HG03469 (cell line): ENCODE measurements around the gene FYB2.
A peak's percentile ranks its signal among the peaks of the same experiment; 100 is the strongest.
"Not testable (repeated sequence)": the region's sequence is repeated elsewhere in the genome, so short reads cannot be mapped to it uniquely, and the experiment has no call there.

Experiments used
- ATAC-seq: cut with Tn5 transposase; IDR thresholded peaks from one replicate; pipeline ENCODE4 v1.9.1; 2021; ENCODE audit warnings: mild to moderate bottlenecking, moderate library complexity, moderate number of reproducible peaks; ENCODE audit not compliant: unreplicated experiment

FYB2 gene

GRCh38 chr1:56797065-56797685, 22.0 kb downstream of the FYB2 start:
- no peak for ATAC-seq

GRCh38 chr1:56795870-56796269, 23.3 kb downstream of the FYB2 start:
- ATAC-seq, result no peak

- no peak for ATAC-seq
Measured at GRCh38 chr1:56790036-56790435, 29.2 kb downstream of the FYB2 start.

GRCh38 chr1:56788588-56788987, 30.6 kb downstream of the FYB2 start:
- ATAC-seq, result no peak

- ATAC-seq, result no peak
Measured at GRCh38 chr1:56788102-56788501, 31.1 kb downstream of the FYB2 start.

GRCh38 chr1:56787330-56787729, 31.9 kb downstream of the FYB2 start:
- ATAC-seq, result no peak

- ATAC-seq, result no peak
Measured at GRCh38 chr1:56782773-56783172, 36.4 kb downstream of the FYB2 start.

- ATAC-seq, result no peak
Measured at GRCh38 chr1:56780826-56781225, 38.4 kb downstream of the FYB2 start.

- ATAC-seq, result no peak
Measured at GRCh38 chr1:56780128-56780750, 39.0 kb downstream of the FYB2 start.

GRCh38 chr1:56777972-56778371, 41.2 kb downstream of the FYB2 start:
- ATAC-seq, result no peak

GRCh38 chr1:56774732-56775131, 44.5 kb downstream of the FYB2 start:
- ATAC-seq, result not testable (repeated sequence)

- peak; percentile 64 for ATAC-seq
Measured at GRCh38 chr1:56774067-56774609, 45.1 kb downstream of the FYB2 start.

- no peak for ATAC-seq
Measured at GRCh38 chr1:56773341-56774066, 45.7 kb downstream of the FYB2 start.

- ATAC-seq, result no peak
Measured at GRCh38 chr1:56771717-56772116, 47.5 kb downstream of the FYB2 start.

GRCh38 chr1:56758794-56759193, 60.4 kb downstream of the FYB2 start:
- no peak for ATAC-seq

GRCh38 chr1:56758135-56758534, 61.1 kb downstream of the FYB2 start:
- no peak for ATAC-seq

GRCh38 chr1:56755911-56756310, 63.3 kb downstream of the FYB2 start:
- no peak for ATAC-seq

GRCh38 chr1:56754708-56755479, 64.3 kb downstream of the FYB2 start:
- ATAC-seq, result no peak

GRCh38 chr1:56745231-56745630, 74.0 kb downstream of the FYB2 start:
- no peak for ATAC-seq

- ATAC-seq, result no peak
Measured at GRCh38 chr1:56728964-56729363, 90.2 kb downstream of the FYB2 start.

- ATAC-seq, result no peak
Measured at GRCh38 chr1:56726706-56727105, 92.5 kb downstream of the FYB2 start.
